OCI-LY1 (cell line): ENCODE measurements around the gene BTBD1.

Experiments
- H2AFZ ChIP-seq: fragments of 200-600 bp; sonication (generic), shearing (Covaris generic); 2 replicates; pipeline ENCODE4 v1.6.0; 2014; ENCODE audit warnings: antibody characterized with exemption, mild to moderate bottlenecking, low read length
- H3F3A ChIP-seq: fragments of 200-600 bp; sonication (generic), shearing (Covaris generic); 2 replicates; pipeline ENCODE4 v1.6.0; 2014; ENCODE audit warnings: mild to moderate bottlenecking, antibody characterized with exemption, low read length, moderate library complexity; ENCODE audit not compliant: insufficient read depth
- H3K27ac ChIP-seq: fragments of 200-600 bp; sonication (generic); 2 replicates; pipeline ENCODE4 v1.5.1; 2014; ENCODE audit warnings: low read length, mixed run types, mild to moderate bottlenecking, low read depth; ENCODE audit not compliant: poor library complexity, severe bottlenecking
- H3K27me3 ChIP-seq: fragments of 200-600 bp; sonication (generic); 2 replicates; pipeline ENCODE4 v1.6.0; 2014; ENCODE audit warnings: antibody characterized with exemption, mild to moderate bottlenecking, low read length, moderate library complexity; ENCODE audit not compliant: insufficient read depth
- H3K36me3 ChIP-seq: fragments of 200-600 bp; sonication (generic); 2 replicates; pipeline ENCODE4 v1.6.1; 2014; ENCODE audit warnings: mild to moderate bottlenecking, antibody characterized with exemption, low read length, moderate library complexity, mixed read lengths; ENCODE audit not compliant: insufficient read depth
- H3K4me1 ChIP-seq: fragments of 200-600 bp; sonication (generic); 2 replicates; pipeline ENCODE4 v1.5.1; 2014; ENCODE audit warnings: mild to moderate bottlenecking, low read length, moderate library complexity; ENCODE audit not compliant: insufficient read depth, severe bottlenecking
- H3K4me2 ChIP-seq: fragments of 200-600 bp; sonication (generic), shearing (Covaris generic); 2 replicates; pipeline ENCODE4 v1.6.1; 2014; ENCODE audit warnings: low read length
- H3K4me3 ChIP-seq: fragments of 200-600 bp; sonication (generic); 2 replicates; pipeline ENCODE4 v1.5.1; 2014; ENCODE audit warnings: low read length, low read depth, mild to moderate bottlenecking, mixed read lengths; ENCODE audit not compliant: poor library complexity, severe bottlenecking
- H3K79me2 ChIP-seq: fragments of 200-600 bp; shearing (Covaris generic); 2 replicates; pipeline ENCODE4 v1.6.1; 2016; ENCODE audit warnings: mixed run types, low read length, mixed read lengths; ENCODE audit not compliant: insufficient read depth
- H3K9ac ChIP-seq: fragments of 200-600 bp; sonication (generic), shearing (Covaris generic); 2 replicates; pipeline ENCODE4 v1.6.1; 2014; ENCODE audit warnings: mild to moderate bottlenecking, low read length, mixed read lengths
- H3K9me2 ChIP-seq: fragments of 200-600 bp; sonication (generic), shearing (Covaris generic); 2 replicates; pipeline ENCODE4 v1.6.1; 2014; ENCODE audit warnings: low read depth, mild to moderate bottlenecking, low read length, mixed read lengths
- H3K9me3 ChIP-seq: fragments of 200-600 bp; shearing (Covaris generic); 2 replicates; pipeline ENCODE4 v1.6.1; 2014; ENCODE audit warnings: low read length, mixed read lengths
- H4K20me1 ChIP-seq: fragments of 200-600 bp; sonication (generic), shearing (Covaris generic); 2 replicates; pipeline ENCODE4 v1.6.0; 2016; ENCODE audit warnings: mild to moderate bottlenecking, low read length; ENCODE audit not compliant: insufficient read depth
- CTCF ChIP-seq: fragments of 200-600 bp; sonication (generic), shearing (Covaris generic); IDR thresholded peaks from 2 replicates; pipeline ENCODE4 v1.5.1; 2017; ENCODE audit warnings: mild to moderate bottlenecking, antibody characterized with exemption, low read length, moderate library complexity, mixed read lengths
- EZH2 ChIP-seq: fragments of 200-600 bp; sonication (generic), shearing (Covaris generic); IDR thresholded peaks from 2 replicates; pipeline ENCODE4 v1.8.0; 2017; ENCODE audit warnings: borderline replicate concordance, mixed run types, mild to moderate bottlenecking, antibody characterized with exemption, low read length, moderate library complexity, mixed read lengths

Gene BTBD1

GRCh38 chr15:83113881-83114674, 47.0 kb upstream of the BTBD1 start:
- Histone ChIP-seq H4K20me1 (no peaks in the 10 kb centered on the region), H3K4me2 (no peak overlapping the region), H3K27ac (no peak overlapping the region), H3K9ac (no peak overlapping the region), H3K4me1 (peaks cover under 1% of the 10 kb centered on the region), H3K27me3 (peaks cover 4% of the 10 kb centered on the region; the same call in 1 of the 2 replicates), H3K36me3 (no peaks in the 10 kb centered on the region), H3F3A (no peaks in the 10 kb centered on the region), H2AFZ (no peak overlapping the region), H3K9me2 (no peaks in the 10 kb centered on the region), H3K79me2 (no peaks in the 10 kb centered on the region), H3K4me3 (no peak overlapping the region), H3K9me3 (no peaks in the 10 kb centered on the region)
- TF ChIP-seq EZH2 = no peak
- no peak for TF ChIP-seq CTCF

- Histone ChIP-seq H3K9me2 (no peaks in the 10 kb centered on the region), H3K9ac (no peak overlapping the region), H3F3A (no peaks in the 10 kb centered on the region), H2AFZ (no peak overlapping the region), H3K27me3 (peaks cover 4% of the 10 kb centered on the region; the same call in 1 of the 2 replicates), H4K20me1 (no peaks in the 10 kb centered on the region), H3K9me3 (no peaks in the 10 kb centered on the region), H3K79me2 (no peaks in the 10 kb centered on the region), H3K27ac (no peak overlapping the region), H3K4me3 (no peak overlapping the region), H3K4me2 (no peak overlapping the region), H3K4me1 (peaks cover 6% of the 10 kb centered on the region), H3K36me3 (no peaks in the 10 kb centered on the region)
- TF ChIP-seq CTCF = no peak
- TF ChIP-seq EZH2 = no peak
These were observed 45.9 kb upstream of the BTBD1 start for GRCh38 chr15:83112956-83113299.

GRCh38 chr15:83112233-83112955, 45.3 kb upstream of the BTBD1 start:
- peaks cover 6% of the 10 kb centered on the region for H3K4me1 ChIP-seq
- H3K9me2 ChIP-seq = no peaks in the 10 kb centered on the region
- TF ChIP-seq EZH2 = no peak
- no peak overlapping the region for H3K4me2 ChIP-seq
- H3K9ac ChIP-seq = no peak overlapping the region
- H3K36me3 ChIP-seq = no peaks in the 10 kb centered on the region
- no peaks in the 10 kb centered on the region for H3K9me3 ChIP-seq
- no peak overlapping the region for H3K4me3 ChIP-seq
- H4K20me1 ChIP-seq = no peaks in the 10 kb centered on the region
- H3K27me3 ChIP-seq = peaks cover 4% of the 10 kb centered on the region; the same call in 1 of the 2 replicates
- H3F3A ChIP-seq = no peaks in the 10 kb centered on the region
- H3K27ac ChIP-seq = no peak overlapping the region
- H2AFZ ChIP-seq = no peak overlapping the region
- H3K79me2 ChIP-seq = no peaks in the 10 kb centered on the region
